Measurements from ENCODE around the gene RELN.

The RELN gene

GRCh38 chr7:103597606-103598005 lies 391.9 kb downstream of the RELN start:
- no peak overlapping the region for H3K4me3 ChIP-seq (ENCODE audit: low read length)
- H3K56ac ChIP-seq (ENCODE audit: low read length), result peak overlapping the region; percentile 54
- H3K4ac ChIP-seq (ENCODE audit: low read depth, low read length), result peak overlapping the region; percentile 91
- H2BK120ac ChIP-seq (ENCODE audit: low read depth, low read length), result no peak overlapping the region
- peak overlapping the region; percentile 68 for H3K27ac ChIP-seq (ENCODE audit: low read depth, low read length)
- no peaks in the 10 kb centered on the region for H3K36me3 ChIP-seq (ENCODE audit: control insufficient read depth, insufficient read depth, low read length)
- peaks cover 2% of the 10 kb centered on the region for H3K4me1 ChIP-seq (ENCODE audit: control insufficient read depth, low read depth, low read length)
- H2AK5ac ChIP-seq (ENCODE audit: low read length), result no peak overlapping the region
- peak; percentile 88 for DNase-seq
- H2BK5ac ChIP-seq (ENCODE audit: low read length), result no peak overlapping the region
- no peak overlapping the region for H3K9ac ChIP-seq (ENCODE audit: low read length)
- H3K23ac ChIP-seq (ENCODE audit: low read length), result no peak overlapping the region
- no peaks in the 10 kb centered on the region for H3K27me3 ChIP-seq (ENCODE audit: insufficient read depth, low read length, poor library complexity)
- no peak overlapping the region for H4K5ac ChIP-seq (ENCODE audit: low read length)
- H2BK15ac ChIP-seq (replicated peaks; ENCODE audit: low read depth), result no peak overlapping the region
- WGBS (ENCODE audit: extremely low coverage, insufficient coverage, low lambda C conversion rate), result no CpG with 5 or more reads among the region's 2 CpGs
- H3K18ac ChIP-seq (ENCODE audit: low read length), result peak overlapping the region; percentile 90
- no peaks in the 10 kb centered on the region for H3K79me2 ChIP-seq (ENCODE audit: control insufficient read depth, insufficient read depth, low read length)
- no peaks in the 10 kb centered on the region for H3K79me1 ChIP-seq (ENCODE audit: low read length)
- no peak overlapping the region for H4K8ac ChIP-seq (ENCODE audit: low read depth, low read length)
- no peak overlapping the region for H3K4me2 ChIP-seq (ENCODE audit: low read length)

- Histone ChIP-seq H3K27ac (ENCODE audit: low read depth, low read length) (no peak overlapping the region), H3K79me2 (ENCODE audit: control insufficient read depth, insufficient read depth, low read length) (no peaks in the 10 kb centered on the region), H4K8ac (ENCODE audit: low read depth, low read length) (no peak overlapping the region), H3K27me3 (ENCODE audit: insufficient read depth, low read length, poor library complexity) (no peaks in the 10 kb centered on the region), H3K9ac (ENCODE audit: low read length) (no peak overlapping the region), H4K5ac (ENCODE audit: low read length) (no peak overlapping the region), H2BK120ac (ENCODE audit: low read depth, low read length) (no peak overlapping the region), H3K36me3 (ENCODE audit: control insufficient read depth, insufficient read depth, low read length) (no peaks in the 10 kb centered on the region), H2BK5ac (ENCODE audit: low read length) (no peak overlapping the region), H2AK5ac (ENCODE audit: low read length) (no peak overlapping the region), H3K4ac (ENCODE audit: low read depth, low read length) (no peak overlapping the region), H3K79me1 (ENCODE audit: low read length) (no peaks in the 10 kb centered on the region), H2BK15ac (replicated peaks; ENCODE audit: low read depth) (no peak overlapping the region), H3K4me1 (ENCODE audit: control insufficient read depth, low read depth, low read length) (peaks cover 2% of the 10 kb centered on the region), H3K56ac (ENCODE audit: low read length) (no peak overlapping the region), H3K23ac (ENCODE audit: low read length) (no peak overlapping the region), H3K4me2 (ENCODE audit: low read length) (no peak overlapping the region), H3K18ac (ENCODE audit: low read length) (no peak overlapping the region), H3K4me3 (ENCODE audit: low read length) (no peak overlapping the region)
- WGBS (ENCODE audit: extremely low coverage, insufficient coverage, low lambda C conversion rate), result no CpG with 5 or more reads among the region's 5 CpGs
- DNase-seq, result no peak
Observed at GRCh38 chr7:103594186-103594585, 395.3 kb downstream of the RELN start.

- H3K23ac ChIP-seq (ENCODE audit: low read length), result no peak overlapping the region
- no peak overlapping the region for H4K5ac ChIP-seq (ENCODE audit: low read length)
- H3K79me1 ChIP-seq (ENCODE audit: low read length), result no peaks in the 10 kb centered on the region
- no peak overlapping the region for H2BK15ac ChIP-seq (replicated peaks; ENCODE audit: low read depth)
- no peak overlapping the region for H3K4me2 ChIP-seq (ENCODE audit: low read length)
- no peaks in the 10 kb centered on the region for H3K79me2 ChIP-seq (ENCODE audit: control insufficient read depth, insufficient read depth, low read length)
- H3K36me3 ChIP-seq (ENCODE audit: control insufficient read depth, insufficient read depth, low read length), result no peaks in the 10 kb centered on the region
- WGBS (ENCODE audit: extremely low coverage, insufficient coverage, low lambda C conversion rate), result no CpG with 5 or more reads among the region's 2 CpGs
- no peak overlapping the region for H3K56ac ChIP-seq (ENCODE audit: low read length)
- H4K8ac ChIP-seq (ENCODE audit: low read depth, low read length), result no peak overlapping the region
- no peak overlapping the region for H3K4ac ChIP-seq (ENCODE audit: low read depth, low read length)
- no peak overlapping the region for H2BK5ac ChIP-seq (ENCODE audit: low read length)
- DNase-seq, result no peak
- no peak overlapping the region for H3K4me3 ChIP-seq (ENCODE audit: low read length)
- H3K9ac ChIP-seq (ENCODE audit: low read length), result no peak overlapping the region
- H2AK5ac ChIP-seq (ENCODE audit: low read length), result no peak overlapping the region
- no peak overlapping the region for H3K18ac ChIP-seq (ENCODE audit: low read length)
- no peak overlapping the region for H3K27ac ChIP-seq (ENCODE audit: low read depth, low read length)
- no peaks in the 10 kb centered on the region for H3K27me3 ChIP-seq (ENCODE audit: insufficient read depth, low read length, poor library complexity)
- peaks cover under 1% of the 10 kb centered on the region for H3K4me1 ChIP-seq (ENCODE audit: control insufficient read depth, low read depth, low read length)
- no peak overlapping the region for H2BK120ac ChIP-seq (ENCODE audit: low read depth, low read length)
Observed at GRCh38 chr7:103593691-103594090, 395.8 kb downstream of the RELN start.

GRCh38 chr7:103592844-103593243 lies 396.6 kb downstream of the RELN start:
- Histone ChIP-seq H3K4me3 (ENCODE audit: low read length) (no peak overlapping the region), H2AK5ac (ENCODE audit: low read length) (no peak overlapping the region), H3K56ac (ENCODE audit: low read length) (no peak overlapping the region), H3K9ac (ENCODE audit: low read length) (no peak overlapping the region), H3K4me2 (ENCODE audit: low read length) (no peak overlapping the region), H3K4me1 (ENCODE audit: control insufficient read depth, low read depth, low read length) (no peaks in the 10 kb centered on the region), H3K23ac (ENCODE audit: low read length) (no peak overlapping the region), H3K27ac (ENCODE audit: low read depth, low read length) (no peak overlapping the region), H2BK15ac (replicated peaks; ENCODE audit: low read depth) (no peak overlapping the region), H3K4ac (ENCODE audit: low read depth, low read length) (no peak overlapping the region), H3K79me1 (ENCODE audit: low read length) (no peaks in the 10 kb centered on the region), H2BK5ac (ENCODE audit: low read length) (no peak overlapping the region), H4K8ac (ENCODE audit: low read depth, low read length) (no peak overlapping the region), H2BK120ac (ENCODE audit: low read depth, low read length) (no peak overlapping the region), H3K18ac (ENCODE audit: low read length) (no peak overlapping the region), H3K27me3 (ENCODE audit: insufficient read depth, low read length, poor library complexity) (no peaks in the 10 kb centered on the region), H3K79me2 (ENCODE audit: control insufficient read depth, insufficient read depth, low read length) (no peaks in the 10 kb centered on the region), H3K36me3 (ENCODE audit: control insufficient read depth, insufficient read depth, low read length) (no peaks in the 10 kb centered on the region), H4K5ac (ENCODE audit: low read length) (no peak overlapping the region)
- DNase-seq, result no peak

- DNase-seq, result no peak
- no peak overlapping the region for H3K4me2 ChIP-seq (ENCODE audit: low read length)
- H2BK15ac ChIP-seq (replicated peaks; ENCODE audit: low read depth), result no peak overlapping the region
- H3K9ac ChIP-seq (ENCODE audit: low read length), result no peak overlapping the region
- no peak overlapping the region for H4K5ac ChIP-seq (ENCODE audit: low read length)
- no peak overlapping the region for H4K8ac ChIP-seq (ENCODE audit: low read depth, low read length)
- H3K23ac ChIP-seq (ENCODE audit: low read length), result no peak overlapping the region
- H2AK5ac ChIP-seq (ENCODE audit: low read length), result no peak overlapping the region
- H2BK120ac ChIP-seq (ENCODE audit: low read depth, low read length), result no peak overlapping the region
- no peaks in the 10 kb centered on the region for H3K79me1 ChIP-seq (ENCODE audit: low read length)
- WGBS (ENCODE audit: extremely low coverage, insufficient coverage, low lambda C conversion rate), result no CpG with 5 or more reads among the region's 1 CpG
- H3K27me3 ChIP-seq (ENCODE audit: insufficient read depth, low read length, poor library complexity), result no peaks in the 10 kb centered on the region
- no peaks in the 10 kb centered on the region for H3K79me2 ChIP-seq (ENCODE audit: control insufficient read depth, insufficient read depth, low read length)
- no peak overlapping the region for H3K18ac ChIP-seq (ENCODE audit: low read length)
- no peak overlapping the region for H3K56ac ChIP-seq (ENCODE audit: low read length)
- no peak overlapping the region for H3K4ac ChIP-seq (ENCODE audit: low read depth, low read length)
- no peak overlapping the region for H3K4me3 ChIP-seq (ENCODE audit: low read length)
- H3K4me1 ChIP-seq (ENCODE audit: control insufficient read depth, low read depth, low read length), result no peaks in the 10 kb centered on the region
- no peaks in the 10 kb centered on the region for H3K36me3 ChIP-seq (ENCODE audit: control insufficient read depth, insufficient read depth, low read length)
- no peak overlapping the region for H3K27ac ChIP-seq (ENCODE audit: low read depth, low read length)
- H2BK5ac ChIP-seq (ENCODE audit: low read length), result no peak overlapping the region
Observed at GRCh38 chr7:103592187-103592586, 397.3 kb downstream of the RELN start.

GRCh38 chr7:103580031-103580430 lies 409.4 kb downstream of the RELN start:
- H3K27me3 ChIP-seq (ENCODE audit: insufficient read depth, low read length, poor library complexity), result no peaks in the 10 kb centered on the region
- H2BK15ac ChIP-seq (replicated peaks; ENCODE audit: low read depth), result no peak overlapping the region
- no peak overlapping the region for H4K8ac ChIP-seq (ENCODE audit: low read depth, low read length)
- H3K23ac ChIP-seq (ENCODE audit: low read length), result no peak overlapping the region
- no peak overlapping the region for H3K4me2 ChIP-seq (ENCODE audit: low read length)
- H2AK5ac ChIP-seq (ENCODE audit: low read length), result no peak overlapping the region
- no peak overlapping the region for H3K56ac ChIP-seq (ENCODE audit: low read length)
- no peak overlapping the region for H2BK5ac ChIP-seq (ENCODE audit: low read length)
- no peak overlapping the region for H3K9ac ChIP-seq (ENCODE audit: low read length)
- no peak overlapping the region for H4K5ac ChIP-seq (ENCODE audit: low read length)
- H3K36me3 ChIP-seq (ENCODE audit: control insufficient read depth, insufficient read depth, low read length), result no peaks in the 10 kb centered on the region
- WGBS (ENCODE audit: extremely low coverage, insufficient coverage, low lambda C conversion rate), result no CpG with 5 or more reads among the region's 2 CpGs
- no peak overlapping the region for H2BK120ac ChIP-seq (ENCODE audit: low read depth, low read length)
- no peaks in the 10 kb centered on the region for H3K79me1 ChIP-seq (ENCODE audit: low read length)
- no peak overlapping the region for H3K4ac ChIP-seq (ENCODE audit: low read depth, low read length)
- H3K79me2 ChIP-seq (ENCODE audit: control insufficient read depth, insufficient read depth, low read length), result no peaks in the 10 kb centered on the region
- no peak for DNase-seq
- H3K18ac ChIP-seq (ENCODE audit: low read length), result no peak overlapping the region
- no peaks in the 10 kb centered on the region for H3K4me1 ChIP-seq (ENCODE audit: control insufficient read depth, low read depth, low read length)
- no peak overlapping the region for H3K4me3 ChIP-seq (ENCODE audit: low read length)
- no peak overlapping the region for H3K27ac ChIP-seq (ENCODE audit: low read depth, low read length)
